Astrocyte (in vitro differentiated cells and primary cell): ENCODE results near the gene KIF26B.

ENCODE experiments used
- EZH2 ChIP-seq: IDR thresholded peaks from 2 replicates; pipeline ENCODE4 v1.6.1; 2012; ENCODE audit warnings: mild to moderate bottlenecking, low read length, inconsistent platforms; ENCODE audit not compliant: insufficient read depth
- TF ChIP-seq, protein P1 (sequence below): IDR thresholded peaks from 2 replicates; pipeline ENCODE4 v1.5.1; 2011; ENCODE audit warnings: low read depth, mild to moderate bottlenecking, inconsistent platforms, low read length, moderate library complexity; ENCODE audit not compliant: insufficient read depth

DNA sequence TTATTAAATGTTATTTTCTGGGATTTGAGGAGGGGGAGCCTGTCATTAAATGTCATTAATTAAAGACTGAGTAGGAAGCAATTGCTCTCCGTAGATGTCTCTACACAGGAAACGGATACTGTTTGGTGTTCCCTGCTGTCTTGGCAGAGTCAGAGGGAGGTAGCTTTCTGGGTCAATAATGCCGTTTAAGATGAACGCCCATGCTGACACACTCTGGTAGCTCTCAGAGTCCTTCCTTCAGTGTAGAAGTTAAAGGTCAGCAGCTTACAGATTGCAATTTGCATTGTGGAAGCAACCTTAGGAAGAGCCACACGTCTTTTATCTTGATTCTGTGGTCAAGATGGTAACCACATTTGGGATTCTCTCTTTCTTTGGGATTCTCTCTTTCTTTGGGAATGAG is 257.5 kb downstream of the KIF26B start:
- TF ChIP-seq, protein P1, sequence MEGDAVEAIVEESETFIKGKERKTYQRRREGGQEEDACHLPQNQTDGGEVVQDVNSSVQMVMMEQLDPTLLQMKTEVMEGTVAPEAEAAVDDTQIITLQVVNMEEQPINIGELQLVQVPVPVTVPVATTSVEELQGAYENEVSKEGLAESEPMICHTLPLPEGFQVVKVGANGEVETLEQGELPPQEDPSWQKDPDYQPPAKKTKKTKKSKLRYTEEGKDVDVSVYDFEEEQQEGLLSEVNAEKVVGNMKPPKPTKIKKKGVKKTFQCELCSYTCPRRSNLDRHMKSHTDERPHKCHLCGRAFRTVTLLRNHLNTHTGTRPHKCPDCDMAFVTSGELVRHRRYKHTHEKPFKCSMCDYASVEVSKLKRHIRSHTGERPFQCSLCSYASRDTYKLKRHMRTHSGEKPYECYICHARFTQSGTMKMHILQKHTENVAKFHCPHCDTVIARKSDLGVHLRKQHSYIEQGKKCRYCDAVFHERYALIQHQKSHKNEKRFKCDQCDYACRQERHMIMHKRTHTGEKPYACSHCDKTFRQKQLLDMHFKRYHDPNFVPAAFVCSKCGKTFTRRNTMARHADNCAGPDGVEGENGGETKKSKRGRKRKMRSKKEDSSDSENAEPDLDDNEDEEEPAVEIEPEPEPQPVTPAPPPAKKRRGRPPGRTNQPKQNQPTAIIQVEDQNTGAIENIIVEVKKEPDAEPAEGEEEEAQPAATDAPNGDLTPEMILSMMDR, result no peak
- no peak for TF ChIP-seq EZH2
